Endothelial cell of umbilical vein (primary cell): ENCODE measurements around the gene ITPR2. TPM values are rescaled to one million over a fixed set of nuclear protein-coding genes. Genes with fewer than 3 reads are reported as not detected.

Experiments
- BruUV-seq: library from RNA; stranded (reverse); fragments of 400-500 nt; replicated peaks from 2 replicates; lab custom pipeline; 2021; lab: Mats Ljungman, UMichigan
- CTCF ChIA-PET: fragments of 300-600, 350-600 bp; sonication (Branson Sonifier 250); formaldehyde crosslinking; loops from one replicate; lab custom pipeline; 2021; ENCODE audit warnings: antibody characterized with exemption, inconsistent platforms; lab: Charles Lee
- POLR2A ChIA-PET: fragments of 300-600, 350-600 bp; sonication (Branson Sonifier 250); formaldehyde crosslinking; loops from one replicate; lab custom pipeline; 2021; ENCODE audit warnings: antibody characterized with exemption, inconsistent platforms; lab: Charles Lee
- DNase-seq: peaks from one replicate; pipeline ENCODE4 v3.0.0-alpha.2; 2011; ENCODE audit warnings: low read depth, low spot score
- FAIRE-seq: peaks from 2 replicates; lab custom pipeline; 2011; peaks lifted over from hg19 to GRCh38; lab: Jason Lieb, UNC
- H2AFZ ChIP-seq: 2 replicates; pipeline ENCODE4 v1.6.0; 2012; ENCODE audit warnings: low read depth, low read length, control low read depth, inconsistent platforms
- H3K27ac ChIP-seq: 2 replicates; pipeline ENCODE4 v1.5.1; 2011; ENCODE audit warnings: low read depth, mild to moderate bottlenecking, control low read depth, low read length, moderate library complexity; ENCODE audit not compliant: insufficient read depth
- H3K27me3 ChIP-seq, 2 experiments: 2 replicates each; pipeline versions ENCODE4 v1.6.0 to v1.6.1; 2011; ENCODE audit warnings: low read length in 2 of 2, mixed read lengths in 1 of 2; ENCODE audit not compliant: control insufficient read depth in 2 of 2, insufficient read depth in 2 of 2
- H3K36me3 ChIP-seq, 2 experiments: 2 replicates in 1 of 2; 3 replicates in 1 of 2; pipeline ENCODE4 v1.5.1; 2011; ENCODE audit warnings: low read length in 2 of 2, mild to moderate bottlenecking in 1 of 2, moderate library complexity in 1 of 2; ENCODE audit not compliant: control insufficient read depth in 2 of 2, insufficient read depth in 2 of 2; ENCODE audit errors: extremely low read depth in 1 of 2
- H3K4me1 ChIP-seq: 3 replicates; pipeline ENCODE4 v1.5.1; 2011; ENCODE audit warnings: mild to moderate bottlenecking, low read length; ENCODE audit not compliant: control insufficient read depth, insufficient read depth; ENCODE audit errors: extremely low read depth
- H3K4me2 ChIP-seq: 2 replicates; pipeline ENCODE4 v1.6.1; 2011; ENCODE audit warnings: low read length, control low read depth, mixed read lengths; ENCODE audit not compliant: insufficient read depth
- H3K4me3 ChIP-seq, 3 experiments: fragments of 200-600 bp in 1 of 3; sonication (generic), shearing (Covaris generic) in 1 of 3; replicated peaks in 1 of 3; 2 replicates each; pipeline ENCODE4 v1.5.1; 2011 to 2016; ENCODE audit warnings: control low read depth in 3 of 3, low read length in 3 of 3, mild to moderate bottlenecking in 2 of 3, inconsistent platforms in 1 of 3, low read depth in 1 of 3, moderate library complexity in 1 of 3; ENCODE audit not compliant: insufficient read depth in 1 of 3
- H3K79me2 ChIP-seq: 2 replicates; pipeline ENCODE4 v1.6.0; 2012; ENCODE audit warnings: low read length, inconsistent platforms; ENCODE audit not compliant: control insufficient read depth, insufficient read depth
- H3K9ac ChIP-seq: replicated peaks from 2 replicates; pipeline ENCODE3; 2011; ENCODE audit warnings: low read length, control low read depth; ENCODE audit not compliant: insufficient read depth; ENCODE audit errors: extremely low read depth
- H3K9me1 ChIP-seq: replicated peaks from 3 replicates; pipeline ENCODE4 v1.6.0; 2011; ENCODE audit warnings: mild to moderate bottlenecking, low read length; ENCODE audit not compliant: control insufficient read depth, insufficient read depth; ENCODE audit errors: extremely low read depth
- H3K9me3 ChIP-seq: replicated peaks from 2 replicates; pipeline ENCODE4 v1.5.1; 2012; ENCODE audit warnings: low read length, inconsistent platforms; ENCODE audit not compliant: control insufficient read depth, insufficient read depth
- H4K20me1 ChIP-seq: replicated peaks from 2 replicates; pipeline ENCODE3; 2011; ENCODE audit warnings: mild to moderate bottlenecking, low read length; ENCODE audit not compliant: control insufficient read depth, insufficient read depth; ENCODE audit errors: extremely low read depth
- EZH2 ChIP-seq: IDR thresholded peaks from 2 replicates; pipeline ENCODE4 v1.6.1; 2012; ENCODE audit warnings: borderline replicate concordance, low read depth, mild to moderate bottlenecking, moderate library complexity, low read length, inconsistent platforms; ENCODE audit not compliant: severe bottlenecking
- FOS ChIP-seq: IDR thresholded peaks from 2 replicates; pipeline ENCODE4 v1.6.1; 2011; ENCODE audit warnings: mild to moderate bottlenecking, low read length, moderate library complexity, borderline replicate concordance; ENCODE audit not compliant: insufficient read depth
- GATA2 ChIP-seq: IDR thresholded peaks from 2 replicates; pipeline ENCODE4 v1.7.0; 2011; ENCODE audit warnings: low read depth, mild to moderate bottlenecking, moderate library complexity, mixed read lengths, low read length; ENCODE audit not compliant: insufficient read length, insufficient read depth
- JUN ChIP-seq: IDR thresholded peaks from 2 replicates; pipeline ENCODE4 v1.6.1; 2011; ENCODE audit warnings: borderline replicate concordance, low read depth; ENCODE audit not compliant: insufficient read length, insufficient read depth
- MYC ChIP-seq: IDR thresholded peaks from one replicate; pipeline ENCODE4 v1.6.1; 2011; ENCODE audit warnings: mild to moderate bottlenecking, low read depth, low read length
- POLR2A ChIP-seq: IDR thresholded peaks from 2 replicates; pipeline ENCODE4 v1.6.1; 2012; ENCODE audit warnings: low read depth, mild to moderate bottlenecking, control low read depth, low read length
- POLR2AphosphoS5 ChIP-seq: IDR thresholded peaks from 2 replicates; pipeline ENCODE4 v1.6.1; 2012; ENCODE audit warnings: low read depth, mild to moderate bottlenecking, control low read depth, low read length, moderate library complexity; ENCODE audit not compliant: insufficient read depth
- dilution Hi-C: fragments of 300-500 bp; cut with MboI; formaldehyde crosslinking; loops from one replicate; pipeline ENCODE4 v1.15.0; 2019; ENCODE audit warnings: low sequenced_read_pairs; ENCODE audit not compliant: extremely low pct_ligation_motif_present
- intact Hi-C: fragments of 100-400 bp; cut with micrococcal nuclease; formaldehyde crosslinking; loops from one replicate; pipeline ENCODE4 v1.10.0; 2022
- polyA plus RNA-seq, 4 experiments: library from polyadenylated mRNA; depleted of rRNA in 3 of 4; stranded (reverse) in 3 of 4; unstranded in 1 of 4; fragments of >200 nt; gene quantifications; 2 replicates each; pipeline versions ENCODE4 v1.2.1 to v1.2.3, GENCODE V29; 2011 to 2012; ENCODE audit warnings: missing spikeins in 1 of 4
- total RNA-seq: library from RNA; stranded (reverse); gene quantifications from 2 replicates; pipeline ENCODE4 v1.2.3, GENCODE V29; 2021
- TF ChIP-seq, protein P1 (sequence below), 2 donors: IDR thresholded peaks; 1 replicate in 1 of 2; 2 replicates in 1 of 2; pipeline ENCODE4 v1.5.1; 2011; ENCODE audit warnings: low read length in 2 of 2, mild to moderate bottlenecking in 2 of 2, moderate library complexity in 2 of 2, control low read depth in 1 of 2, inconsistent platforms in 1 of 2, low read depth in 1 of 2; ENCODE audit not compliant: insufficient read depth in 1 of 2; ENCODE audit errors: extremely low read depth in 1 of 2
- TF ChIP-seq, protein P2 (sequence below): IDR thresholded peaks from 2 replicates; pipeline ENCODE4 v1.6.1; 2011; ENCODE audit not compliant: insufficient read depth, insufficient read length

The ITPR2 gene
- total and polyA plus RNA-seq, 2 donors (not counting 3 experiments of a cell fraction or from before 2014, with no cell fraction given), result 16.2 to 86.8 TPM

GRCh38 chr12:26400627-26401026 lies 432.4 kb downstream of the ITPR2 start:
- Histone ChIP-seq H3K27me3 (no peaks in the 10 kb centered on the region), H4K20me1 (no peaks in the 10 kb centered on the region), H3K9ac (no peak overlapping the region), H3K9me3 (no peaks in the 10 kb centered on the region), H3K9me1 (no peaks in the 10 kb centered on the region), H3K27ac (no peak overlapping the region), H2AFZ (no peak overlapping the region), H3K4me3 (no peak overlapping the region), H3K79me2 (no peaks in the 10 kb centered on the region), H3K4me1 (no peaks in the 10 kb centered on the region), H3K36me3 (peaks cover 3 to 11% of the 10 kb centered on the region in 2 experiments), H3K4me2 (no peak overlapping the region)
- TF ChIP-seq POLR2A (no peak), FOS (no peak), MYC (no peak), GATA2 (no peak), POLR2AphosphoS5 (no peak), EZH2 (no peak), JUN (no peak)
- TF ChIP-seq, protein P1, sequence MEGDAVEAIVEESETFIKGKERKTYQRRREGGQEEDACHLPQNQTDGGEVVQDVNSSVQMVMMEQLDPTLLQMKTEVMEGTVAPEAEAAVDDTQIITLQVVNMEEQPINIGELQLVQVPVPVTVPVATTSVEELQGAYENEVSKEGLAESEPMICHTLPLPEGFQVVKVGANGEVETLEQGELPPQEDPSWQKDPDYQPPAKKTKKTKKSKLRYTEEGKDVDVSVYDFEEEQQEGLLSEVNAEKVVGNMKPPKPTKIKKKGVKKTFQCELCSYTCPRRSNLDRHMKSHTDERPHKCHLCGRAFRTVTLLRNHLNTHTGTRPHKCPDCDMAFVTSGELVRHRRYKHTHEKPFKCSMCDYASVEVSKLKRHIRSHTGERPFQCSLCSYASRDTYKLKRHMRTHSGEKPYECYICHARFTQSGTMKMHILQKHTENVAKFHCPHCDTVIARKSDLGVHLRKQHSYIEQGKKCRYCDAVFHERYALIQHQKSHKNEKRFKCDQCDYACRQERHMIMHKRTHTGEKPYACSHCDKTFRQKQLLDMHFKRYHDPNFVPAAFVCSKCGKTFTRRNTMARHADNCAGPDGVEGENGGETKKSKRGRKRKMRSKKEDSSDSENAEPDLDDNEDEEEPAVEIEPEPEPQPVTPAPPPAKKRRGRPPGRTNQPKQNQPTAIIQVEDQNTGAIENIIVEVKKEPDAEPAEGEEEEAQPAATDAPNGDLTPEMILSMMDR (IDR thresholded peaks at IDR 0.05; ENCODE audit: extremely low read depth in 1 of 2, insufficient read depth in 1 of 2, low read depth in 1 of 2, low read length in 2 of 2), result no peak
- TF ChIP-seq, protein P2, sequence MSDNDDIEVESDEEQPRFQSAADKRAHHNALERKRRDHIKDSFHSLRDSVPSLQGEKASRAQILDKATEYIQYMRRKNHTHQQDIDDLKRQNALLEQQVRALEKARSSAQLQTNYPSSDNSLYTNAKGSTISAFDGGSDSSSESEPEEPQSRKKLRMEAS, result no peak
- CTCF ChIA-PET, result no interaction called here
- POLR2A ChIA-PET, result no interaction called here
- FAIRE-seq, result no peak
- BruUV-seq, result no TSS peak
- intact Hi-C loops (no loop called here), dilution Hi-C loops (no loop called here)
- no peak for DNase-seq
